ENCODE results near the gene AASDH. TPM values are rescaled to one million over a fixed set of nuclear protein-coding genes. Genes with fewer than 3 reads are reported as not detected.

AASDH gene
- polyA plus RNA-seq, 1 donor (not counting 4 experiments of a cell fraction or from before 2014, with no cell fraction given): 15.5 TPM

GRCh38 chr4:56388306-56388705 is 1.0 kb upstream of the AASDH start:
- Histone ChIP-seq H3K4me2 (ENCODE audit: control insufficient read depth, extremely low read depth, insufficient read depth, low read depth, low read length) (peak overlapping the region; percentile 95), H3K4me3 (ENCODE audit: control insufficient read depth in 2 of 3, extremely low read depth in 1 of 3, insufficient read depth in 2 of 3, low read depth in 1 of 3, low read length in 3 of 3) (peak overlapping the region; percentile 64 to 98 (median 96)), H3K27ac (ENCODE audit: control insufficient read depth, insufficient read depth, low read length) (peak overlapping the region; percentile 93), H3K9ac (ENCODE audit: control insufficient read depth, extremely low read depth, insufficient read depth, low read length) (peak overlapping the region; percentile 97), H3K9me1 (ENCODE audit: control insufficient read depth, extremely low read depth, insufficient read depth, low read length) (no peaks in the 10 kb centered on the region), H3K4me1 (ENCODE audit: control insufficient read depth, extremely low read depth, insufficient read depth, low read length) (peaks cover 10% of the 10 kb centered on the region), H2AFZ (ENCODE audit: control insufficient read depth, low read length) (peak overlapping the region; percentile 32), H3K79me2 (ENCODE audit: control insufficient read depth, insufficient read depth, low read length) (peaks cover 22% of the 10 kb centered on the region), H4K20me1 (ENCODE audit: control insufficient read depth, extremely low read depth, insufficient read depth, low read length) (no peaks in the 10 kb centered on the region), H3K36me3 (ENCODE audit: control insufficient read depth in 2 of 2, extremely low read depth in 1 of 2, insufficient read depth in 2 of 2, low read length in 2 of 2) (no peaks in the 10 kb centered on the region), H3K9me3 (ENCODE audit: control insufficient read depth, low read depth, low read length) (no peaks in the 10 kb centered on the region), H3K27me3 (ENCODE audit: control insufficient read depth, extremely low read depth, insufficient read depth, low read length) (no peaks in the 10 kb centered on the region)
- dilution Hi-C loops (cut with MboI; ENCODE audit: extremely low pct_ligation_motif_present, low sequenced_read_pairs): no loop called here
- DNase-seq (ENCODE audit: low read depth, low spot score) (no peak), FAIRE-seq (peak; percentile 70)
- no peak for TF ChIP-seq EZH2 (IDR thresholded peaks at IDR 0.05; ENCODE audit: low read length)
- TF ChIP-seq CTCF (optimal IDR thresholded peaks at IDR 0.05 in 1 of 3, IDR thresholded peaks at IDR 0.05 in 1 of 3, conservative IDR thresholded peaks at IDR 0.05 in 1 of 3; ENCODE audit: extremely low read depth in 1 of 3, insufficient read depth in 2 of 3, low read length in 3 of 3): no peak

GRCh38 chr4:56386091-56386490 is 1.2 kb downstream of the AASDH start:
- no peaks in the 10 kb centered on the region for H3K27me3 ChIP-seq (ENCODE audit: control insufficient read depth, extremely low read depth, insufficient read depth, low read length)
- peak overlapping the region; percentile 49 to 64 (median 63) for H3K4me3 ChIP-seq (ENCODE audit: control insufficient read depth in 2 of 3, extremely low read depth in 1 of 3, insufficient read depth in 2 of 3, low read depth in 1 of 3, low read length in 3 of 3)
- DNase-seq (ENCODE audit: low read depth, low spot score): no peak
- no peak overlapping the region for H3K27ac ChIP-seq (ENCODE audit: control insufficient read depth, insufficient read depth, low read length)
- H3K4me2 ChIP-seq (ENCODE audit: control insufficient read depth, extremely low read depth, insufficient read depth, low read depth, low read length): peak overlapping the region; percentile 75
- H3K9ac ChIP-seq (ENCODE audit: control insufficient read depth, extremely low read depth, insufficient read depth, low read length): peak overlapping the region; percentile 44
- FAIRE-seq: no peak
- H3K4me1 ChIP-seq (ENCODE audit: control insufficient read depth, extremely low read depth, insufficient read depth, low read length): peaks cover 10% of the 10 kb centered on the region
- no peaks in the 10 kb centered on the region for H3K9me3 ChIP-seq (ENCODE audit: control insufficient read depth, low read depth, low read length)
- peak overlapping the region; percentile 11 for H2AFZ ChIP-seq (ENCODE audit: control insufficient read depth, low read length)
- no peaks in the 10 kb centered on the region for H3K9me1 ChIP-seq (ENCODE audit: control insufficient read depth, extremely low read depth, insufficient read depth, low read length)
- dilution Hi-C loops (cut with MboI; ENCODE audit: extremely low pct_ligation_motif_present, low sequenced_read_pairs): no loop called here
- no peak for TF ChIP-seq EZH2 (IDR thresholded peaks at IDR 0.05; ENCODE audit: low read length)
- no peak for TF ChIP-seq CTCF (optimal IDR thresholded peaks at IDR 0.05 in 1 of 3, IDR thresholded peaks at IDR 0.05 in 1 of 3, conservative IDR thresholded peaks at IDR 0.05 in 1 of 3; ENCODE audit: extremely low read depth in 1 of 3, insufficient read depth in 2 of 3, low read length in 3 of 3)
- H3K36me3 ChIP-seq (ENCODE audit: control insufficient read depth in 2 of 2, extremely low read depth in 1 of 2, insufficient read depth in 2 of 2, low read length in 2 of 2): no peaks in the 10 kb centered on the region
- no peaks in the 10 kb centered on the region for H4K20me1 ChIP-seq (ENCODE audit: control insufficient read depth, extremely low read depth, insufficient read depth, low read length)
- peaks cover 20% of the 10 kb centered on the region for H3K79me2 ChIP-seq (ENCODE audit: control insufficient read depth, insufficient read depth, low read length)
